HL-60 (cell line): Measurements from ENCODE around the gene EIF3K.
"Not testable (repeated sequence)": the region's sequence is repeated elsewhere in the genome, so short reads cannot be mapped to it uniquely, and the experiment has no call there.

Experiments
- DNase-seq, 2 experiments: peaks; one replicate each; pipeline ENCODE4 v3.0.0-alpha.2; 2010 to 2020; ENCODE audit warnings: low read depth in 1 of 2, low spot score in 1 of 2
- H3K27ac ChIP-seq: fragments of 250-450 bp; sonication (Bioruptor Pico); replicated peaks from 2 replicates; pipeline ENCODE4 v1.5.1; 2020; ENCODE audit warnings: mild to moderate bottlenecking, moderate library complexity
- H3K27me3 ChIP-seq: fragments of 250-450 bp; sonication (Bioruptor Pico); 2 replicates; pipeline ENCODE4 v1.5.1; 2021; ENCODE audit warnings: mild to moderate bottlenecking, moderate library complexity; ENCODE audit not compliant: insufficient read depth, poor library complexity, severe bottlenecking
- H3K4me3 ChIP-seq: replicated peaks from 2 replicates; pipeline ENCODE4 v1.5.1; 2011; ENCODE audit warnings: mild to moderate bottlenecking, control low read depth, low read length; ENCODE audit not compliant: insufficient read depth
- GABPA ChIP-seq: IDR thresholded peaks from 2 replicates; pipeline ENCODE4 v1.6.1; 2012; ENCODE audit warnings: low read depth
- POLR2AphosphoS5 ChIP-seq: IDR thresholded peaks from 2 replicates; pipeline ENCODE4 v1.6.1; 2012; ENCODE audit warnings: low read depth
- SPI1 ChIP-seq: IDR thresholded peaks from 2 replicates; pipeline ENCODE4 v1.6.1; 2012; ENCODE audit warnings: low read depth, mild to moderate bottlenecking, borderline replicate concordance
- long read RNA-seq: library from polyadenylated mRNA; unstranded; transcript quantifications from one replicate; pipeline ENCODE4 v2.0.0, GENCODE V29; 2020
- TF ChIP-seq, protein P1 (sequence below): IDR thresholded peaks from 2 replicates; pipeline ENCODE4 v1.6.1; 2012; ENCODE audit warnings: low read depth; ENCODE audit not compliant: insufficient replicate concordance
- TF ChIP-seq, protein P2 (sequence below): IDR thresholded peaks from one replicate; pipeline ENCODE4 v1.5.1; 2011; ENCODE audit warnings: low read length, control low read depth, inconsistent platforms; ENCODE audit not compliant: insufficient read depth

EIF3K gene, protein sequence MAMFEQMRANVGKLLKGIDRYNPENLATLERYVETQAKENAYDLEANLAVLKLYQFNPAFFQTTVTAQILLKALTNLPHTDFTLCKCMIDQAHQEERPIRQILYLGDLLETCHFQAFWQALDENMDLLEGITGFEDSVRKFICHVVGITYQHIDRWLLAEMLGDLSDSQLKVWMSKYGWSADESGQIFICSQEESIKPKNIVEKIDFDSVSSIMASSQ
- long read RNA-seq, transcript EIF3K-203 (7 exons, 1,327 nt) = minor isoform, 5 of 295 reads
- long read RNA-seq, transcript EIF3K-212 (5 exons, 704 nt) = minor isoform, 5 of 295 reads
- long read RNA-seq, transcript EIF3K-201 (8 exons, 864 nt) = major isoform, 230 of 295 reads
- long read RNA-seq, partial matches to known transcripts = 2 of 295 reads
- long read RNA-seq, other reads (novel, unspliced or antisense) = 49 of 295 reads

DNA sequence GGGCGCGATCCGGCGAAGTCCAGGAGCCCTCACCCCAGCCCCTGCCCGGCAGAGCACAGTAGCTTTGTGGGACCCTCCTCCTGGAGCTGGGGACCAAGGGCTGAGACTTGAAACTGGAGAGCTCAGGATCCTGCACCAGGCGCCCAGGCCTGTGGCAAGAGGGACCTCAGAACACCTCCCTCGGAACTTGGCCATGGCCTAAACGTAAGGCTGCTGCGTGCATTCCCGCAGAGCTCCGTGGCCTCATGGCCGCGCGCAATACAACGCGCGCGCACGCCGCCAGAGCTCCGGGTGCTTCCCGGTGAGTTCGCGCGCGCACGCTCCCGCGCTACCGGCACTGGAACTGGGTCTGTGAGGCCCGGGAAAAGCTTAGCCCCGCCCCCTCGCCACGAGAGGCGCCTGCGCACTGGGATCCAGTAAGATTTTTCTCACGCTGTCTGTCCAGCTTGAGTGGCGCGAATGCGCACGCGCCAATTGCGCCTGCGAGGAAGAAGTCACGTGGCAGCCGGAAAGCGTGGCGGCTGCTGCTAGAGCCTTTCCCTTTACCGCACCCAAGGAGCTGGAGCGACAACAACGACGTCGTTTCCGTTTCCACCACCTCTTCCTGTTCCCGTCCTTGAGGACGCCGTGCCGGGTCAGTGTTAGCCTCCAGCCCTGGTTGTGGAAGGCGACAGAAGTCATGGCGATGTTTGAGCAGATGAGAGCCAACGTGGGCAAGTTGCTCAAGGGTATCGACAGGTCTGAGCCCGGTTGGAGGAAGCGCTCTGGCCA, at the start of gene EIF3K:
Gene EIF3K, plus strand, starts transcription at position 599 of the 771 bp plus-strand sequence. Its CDS starts 81 bp downstream, at position 680.
- peak; percentile 99 to 100 for DNase-seq
- peak within 1 kb of the TSS; percentile 88 for H3K4me3 ChIP-seq
- peak within 1 kb of the TSS; percentile 81 for H3K27ac ChIP-seq
- TF ChIP-seq GABPA (peak; percentile 85), POLR2AphosphoS5 (peak; percentile 88), SPI1 (peak; percentile 67; the same call in 1 of the 2 replicates)
- TF ChIP-seq, protein P1, sequence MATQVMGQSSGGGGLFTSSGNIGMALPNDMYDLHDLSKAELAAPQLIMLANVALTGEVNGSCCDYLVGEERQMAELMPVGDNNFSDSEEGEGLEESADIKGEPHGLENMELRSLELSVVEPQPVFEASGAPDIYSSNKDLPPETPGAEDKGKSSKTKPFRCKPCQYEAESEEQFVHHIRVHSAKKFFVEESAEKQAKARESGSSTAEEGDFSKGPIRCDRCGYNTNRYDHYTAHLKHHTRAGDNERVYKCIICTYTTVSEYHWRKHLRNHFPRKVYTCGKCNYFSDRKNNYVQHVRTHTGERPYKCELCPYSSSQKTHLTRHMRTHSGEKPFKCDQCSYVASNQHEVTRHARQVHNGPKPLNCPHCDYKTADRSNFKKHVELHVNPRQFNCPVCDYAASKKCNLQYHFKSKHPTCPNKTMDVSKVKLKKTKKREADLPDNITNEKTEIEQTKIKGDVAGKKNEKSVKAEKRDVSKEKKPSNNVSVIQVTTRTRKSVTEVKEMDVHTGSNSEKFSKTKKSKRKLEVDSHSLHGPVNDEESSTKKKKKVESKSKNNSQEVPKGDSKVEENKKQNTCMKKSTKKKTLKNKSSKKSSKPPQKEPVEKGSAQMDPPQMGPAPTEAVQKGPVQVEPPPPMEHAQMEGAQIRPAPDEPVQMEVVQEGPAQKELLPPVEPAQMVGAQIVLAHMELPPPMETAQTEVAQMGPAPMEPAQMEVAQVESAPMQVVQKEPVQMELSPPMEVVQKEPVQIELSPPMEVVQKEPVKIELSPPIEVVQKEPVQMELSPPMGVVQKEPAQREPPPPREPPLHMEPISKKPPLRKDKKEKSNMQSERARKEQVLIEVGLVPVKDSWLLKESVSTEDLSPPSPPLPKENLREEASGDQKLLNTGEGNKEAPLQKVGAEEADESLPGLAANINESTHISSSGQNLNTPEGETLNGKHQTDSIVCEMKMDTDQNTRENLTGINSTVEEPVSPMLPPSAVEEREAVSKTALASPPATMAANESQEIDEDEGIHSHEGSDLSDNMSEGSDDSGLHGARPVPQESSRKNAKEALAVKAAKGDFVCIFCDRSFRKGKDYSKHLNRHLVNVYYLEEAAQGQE = no peak
- H3K27me3 ChIP-seq = no peaks in the 10 kb centered on the region

DNA sequence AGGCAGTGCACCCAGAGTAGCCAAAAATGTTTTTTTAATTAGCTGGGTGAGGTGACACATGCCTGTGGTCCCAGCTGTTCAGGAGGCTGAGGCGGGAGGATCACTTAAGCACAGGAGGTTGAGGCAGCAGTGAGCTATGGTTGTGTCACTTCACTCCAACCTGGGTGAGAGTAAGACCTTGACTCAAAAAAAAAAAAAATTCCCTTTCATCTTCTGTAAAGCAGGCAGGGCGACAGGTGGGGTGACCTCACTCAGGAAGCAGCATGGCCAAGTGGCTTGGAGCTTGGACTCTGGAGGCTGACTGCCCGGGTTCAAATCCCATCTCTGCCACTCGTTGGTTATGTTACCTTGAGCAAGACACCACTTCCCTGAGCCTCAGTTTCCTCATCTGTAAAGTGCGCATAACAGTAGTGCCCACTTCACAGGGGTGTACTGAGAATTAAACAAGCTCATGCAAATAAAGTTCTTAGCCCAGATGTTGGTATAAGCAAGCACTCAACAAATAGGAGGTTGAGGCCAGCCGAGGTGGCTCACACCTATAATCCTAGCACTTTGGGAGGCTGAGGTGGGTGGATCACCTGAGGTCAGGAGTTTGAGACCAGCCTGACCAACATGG, 49.5 kb upstream of the EIF3K start:
- H3K4me3 ChIP-seq = no peak overlapping the region
- no peak for DNase-seq
- TF ChIP-seq, protein P2, sequence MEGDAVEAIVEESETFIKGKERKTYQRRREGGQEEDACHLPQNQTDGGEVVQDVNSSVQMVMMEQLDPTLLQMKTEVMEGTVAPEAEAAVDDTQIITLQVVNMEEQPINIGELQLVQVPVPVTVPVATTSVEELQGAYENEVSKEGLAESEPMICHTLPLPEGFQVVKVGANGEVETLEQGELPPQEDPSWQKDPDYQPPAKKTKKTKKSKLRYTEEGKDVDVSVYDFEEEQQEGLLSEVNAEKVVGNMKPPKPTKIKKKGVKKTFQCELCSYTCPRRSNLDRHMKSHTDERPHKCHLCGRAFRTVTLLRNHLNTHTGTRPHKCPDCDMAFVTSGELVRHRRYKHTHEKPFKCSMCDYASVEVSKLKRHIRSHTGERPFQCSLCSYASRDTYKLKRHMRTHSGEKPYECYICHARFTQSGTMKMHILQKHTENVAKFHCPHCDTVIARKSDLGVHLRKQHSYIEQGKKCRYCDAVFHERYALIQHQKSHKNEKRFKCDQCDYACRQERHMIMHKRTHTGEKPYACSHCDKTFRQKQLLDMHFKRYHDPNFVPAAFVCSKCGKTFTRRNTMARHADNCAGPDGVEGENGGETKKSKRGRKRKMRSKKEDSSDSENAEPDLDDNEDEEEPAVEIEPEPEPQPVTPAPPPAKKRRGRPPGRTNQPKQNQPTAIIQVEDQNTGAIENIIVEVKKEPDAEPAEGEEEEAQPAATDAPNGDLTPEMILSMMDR = no peak
- H3K27ac ChIP-seq = no peak overlapping the region
- peaks cover 18% of the 10 kb centered on the region for H3K27me3 ChIP-seq

DNA sequence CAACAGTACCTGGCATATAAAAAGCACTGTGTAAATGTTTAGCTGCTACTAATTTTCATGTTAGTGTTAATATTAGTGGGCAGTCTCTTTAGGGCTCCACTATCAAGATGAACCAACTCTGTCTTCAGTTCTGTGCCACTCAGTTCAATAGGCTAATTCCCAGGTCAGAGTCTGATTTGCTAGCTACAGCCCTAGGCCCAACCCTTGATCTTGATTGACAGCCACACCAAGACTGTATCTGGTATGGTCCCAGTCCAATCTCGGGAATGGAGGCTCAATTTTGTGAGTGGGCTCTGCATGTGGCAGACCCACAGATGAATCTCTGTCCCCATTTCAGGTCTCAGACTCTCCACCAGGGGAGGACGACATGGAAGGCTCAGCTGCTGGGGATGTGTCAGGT, 47.3 kb upstream of the EIF3K start:
- Histone ChIP-seq H3K4me3 (no peak overlapping the region), H3K27ac (no peak overlapping the region), H3K27me3 (peaks cover 7% of the 10 kb centered on the region)
- DNase-seq = no peak
- TF ChIP-seq, protein P2 = no peak
- TF ChIP-seq GABPA = no peak
- TF ChIP-seq POLR2AphosphoS5 = no peak
- no peak for TF ChIP-seq SPI1
- TF ChIP-seq, protein P1 = no peak

DNA sequence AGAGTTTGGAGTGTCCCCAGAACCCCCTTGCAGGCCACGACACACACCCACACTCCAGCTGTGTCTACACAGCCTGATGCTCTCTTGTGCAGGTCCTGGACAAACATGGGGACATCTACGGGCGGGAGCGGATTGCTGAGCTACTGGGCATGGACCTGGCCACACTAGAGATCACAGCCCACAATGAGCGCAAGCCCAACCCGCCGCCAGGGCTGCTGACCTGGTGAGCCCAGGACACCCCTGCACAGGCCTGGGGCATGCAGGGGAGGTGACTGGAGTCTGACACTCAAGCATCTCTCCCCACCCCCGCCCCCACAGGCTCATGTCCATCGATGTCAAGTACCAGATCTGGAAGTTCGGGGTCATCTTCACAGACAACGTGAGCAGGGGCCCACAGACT, 41.2 kb upstream of the EIF3K start:
- Histone ChIP-seq H3K27ac (no peak overlapping the region), H3K27me3 (no peaks in the 10 kb centered on the region), H3K4me3 (no peak overlapping the region)
- no peak for DNase-seq
- TF ChIP-seq GABPA = no peak

DNA sequence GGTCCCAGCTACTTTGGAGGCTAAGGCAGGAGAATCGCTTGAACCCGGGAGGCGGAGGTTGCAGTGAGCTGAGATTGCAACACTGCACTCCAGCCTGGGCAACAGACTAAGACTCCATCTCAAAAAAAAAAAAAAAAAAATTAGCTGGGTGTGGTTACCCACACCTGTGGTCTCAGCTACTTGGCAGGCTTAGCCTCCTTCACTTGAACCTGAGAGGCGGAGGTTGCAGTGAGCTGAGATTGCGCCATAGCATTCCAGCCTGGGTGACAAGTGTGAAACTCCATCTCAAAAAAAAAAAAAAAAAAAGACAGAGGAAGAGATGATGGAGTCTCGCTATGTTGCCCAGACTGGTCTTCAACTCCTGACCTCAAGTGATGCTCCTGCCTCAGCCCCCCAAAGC, 39.7 kb upstream of the EIF3K start:
- not testable (repeated sequence) for H3K27ac ChIP-seq, H3K27me3 ChIP-seq, H3K4me3 ChIP-seq, DNase-seq
